Posterior vena cava (tissue), 2 donors: ENCODE data around the gene ITGBL1. TPM values are rescaled to one million over a fixed set of nuclear protein-coding genes. Genes with fewer than 3 reads are reported as not detected.

Experiments
- DNase-seq: peaks from one replicate; pipeline ENCODE4 v3.0.0-alpha.2; 2020; ENCODE audit warnings: low spot score
- intact Hi-C, 2 donors: fragments of 100-400 bp; cut with DNase I; formaldehyde crosslinking; loops; one replicate each; pipeline versions ENCODE4 v1.14.1 to v1.14.2; 2022 to 2023
- total RNA-seq, 2 donors: library from RNA; stranded (reverse); fragmentation: NEBNext Ultra II Directional; extraction: Animal tissue kit (Norgen Biotek cat#: 25700); gene quantifications; one replicate each; pipeline ENCODE4 v1.2.1, GENCODE V29; 2021
- donor health status: DM: yes; HTN: yes; CAD: no.
- donor health status: DM: yes; HTN: yes; CAD: no.

The ITGBL1 gene
- total RNA-seq, 2 donors from 2014 or later = 75.1 to 118 TPM

DNA sequence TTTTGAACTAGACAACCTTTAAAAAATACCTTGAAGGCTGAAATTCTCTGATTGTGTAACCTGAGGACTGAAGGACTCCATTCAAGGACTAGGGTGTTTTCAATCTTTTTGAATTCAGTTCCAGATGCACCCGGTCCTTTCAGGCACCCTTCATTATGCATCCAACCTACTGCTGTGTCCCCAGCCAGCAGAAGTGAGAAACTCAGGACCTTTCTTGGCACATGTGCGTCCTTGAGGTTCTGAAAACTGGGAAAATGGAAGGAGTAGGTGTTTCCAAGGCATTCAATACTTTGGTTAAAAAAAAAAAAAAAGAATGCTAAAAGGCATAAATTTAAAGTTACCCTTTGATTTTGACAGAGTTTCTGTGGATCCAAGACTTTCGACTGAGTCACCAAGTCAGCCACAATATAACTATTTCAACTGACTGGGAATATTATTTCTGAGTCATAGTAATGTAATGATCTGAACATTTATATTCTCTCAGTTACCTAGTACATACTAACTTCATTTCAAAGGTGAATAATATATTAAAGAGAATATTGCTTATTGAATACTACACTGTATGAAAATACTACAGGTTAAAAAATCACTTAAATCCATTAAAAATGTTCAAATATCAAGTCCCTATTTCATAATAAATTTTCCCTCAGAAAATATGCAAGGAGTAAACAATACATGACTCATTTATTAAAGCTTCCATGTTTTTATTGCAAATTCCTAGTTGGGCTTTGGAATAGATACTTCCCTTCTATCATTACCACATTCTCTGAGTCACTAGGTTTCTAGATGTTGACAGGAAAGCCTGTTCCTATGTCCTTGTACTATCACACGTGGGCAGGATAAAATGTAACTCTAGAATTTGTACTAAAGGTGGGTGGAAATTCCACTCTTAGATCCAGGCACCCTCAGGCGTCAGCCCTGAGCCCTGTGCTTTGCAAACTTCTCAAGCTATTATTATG is 2.4 kb upstream of the ITGBL1 start:
- DNase-seq = no peak
- intact Hi-C loops = loop anchor here (10.0 kb wide), 2 partner anchors 55 to 145 kb away; no protein-coding TSS in a partner anchor

DNA sequence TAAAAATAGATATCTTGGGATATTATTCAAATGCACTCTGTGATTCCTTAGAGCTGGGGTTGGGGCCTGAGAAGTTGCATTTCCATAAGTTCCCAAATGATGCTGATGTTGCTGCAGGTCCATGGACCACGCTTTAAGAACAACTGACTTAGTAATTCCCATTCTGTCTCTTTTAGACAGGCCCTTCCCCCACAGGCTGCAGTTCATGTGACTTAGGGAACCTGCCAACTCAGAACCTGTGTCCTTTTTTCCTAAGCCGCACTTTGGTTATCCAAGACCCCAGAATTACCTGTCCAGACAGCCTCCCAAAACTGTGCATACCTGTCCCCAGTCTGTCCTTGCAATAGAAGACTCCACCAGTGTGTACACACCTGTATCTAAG is 1.7 kb upstream of the ITGBL1 start:
- DNase-seq = no peak
- intact Hi-C loops = loop anchor here (10.0 kb wide), 2 partner anchors 56 to 146 kb away; no protein-coding TSS in a partner anchor

DNA sequence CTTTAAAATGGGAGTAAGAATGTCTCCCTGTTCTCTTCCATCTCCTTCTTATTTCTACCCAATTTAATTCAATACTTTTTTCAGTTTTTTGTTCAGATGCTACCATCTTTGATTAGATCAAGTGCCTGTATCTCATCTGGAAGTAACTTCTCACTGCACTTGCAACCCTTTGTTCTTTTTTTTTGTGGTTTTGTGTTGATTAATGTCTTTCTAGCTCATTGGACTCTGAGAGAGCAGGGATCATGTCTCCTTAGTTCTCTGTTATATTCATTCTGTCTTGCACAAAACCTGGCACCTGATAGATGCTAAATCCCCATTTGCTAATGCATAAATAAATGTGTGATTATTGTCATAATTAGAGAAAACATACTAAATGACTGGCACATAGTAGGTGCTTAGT is 834 bp upstream of the ITGBL1 start:
- intact Hi-C loops = loop anchor here (10.0 kb wide), 2 partner anchors 57 to 147 kb away; no protein-coding TSS in a partner anchor
- DNase-seq = no peak

DNA sequence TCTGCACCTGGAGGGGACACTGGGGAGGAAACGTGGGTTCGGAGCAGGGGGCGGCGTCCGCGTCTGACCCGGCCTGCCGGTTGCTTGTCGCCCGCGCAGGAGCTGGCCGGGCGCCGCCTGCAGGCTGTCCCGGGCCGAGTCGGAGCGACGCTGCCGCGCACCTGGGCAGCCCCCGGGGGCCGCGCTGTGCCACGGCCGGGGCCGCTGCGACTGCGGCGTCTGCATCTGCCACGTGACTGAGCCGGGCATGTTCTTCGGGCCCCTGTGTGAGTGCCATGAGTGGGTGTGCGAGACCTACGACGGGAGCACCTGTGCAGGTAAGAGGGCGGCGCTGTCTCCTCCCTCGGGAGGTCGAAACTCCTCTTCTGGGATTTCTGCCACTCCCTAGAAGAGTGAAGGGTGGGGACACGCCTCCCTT is 1.3 kb downstream of the ITGBL1 start:
- intact Hi-C loops = loop anchor here (10.0 kb wide), 2 partner anchors 59 to 149 kb away; no protein-coding TSS in a partner anchor

DNA sequence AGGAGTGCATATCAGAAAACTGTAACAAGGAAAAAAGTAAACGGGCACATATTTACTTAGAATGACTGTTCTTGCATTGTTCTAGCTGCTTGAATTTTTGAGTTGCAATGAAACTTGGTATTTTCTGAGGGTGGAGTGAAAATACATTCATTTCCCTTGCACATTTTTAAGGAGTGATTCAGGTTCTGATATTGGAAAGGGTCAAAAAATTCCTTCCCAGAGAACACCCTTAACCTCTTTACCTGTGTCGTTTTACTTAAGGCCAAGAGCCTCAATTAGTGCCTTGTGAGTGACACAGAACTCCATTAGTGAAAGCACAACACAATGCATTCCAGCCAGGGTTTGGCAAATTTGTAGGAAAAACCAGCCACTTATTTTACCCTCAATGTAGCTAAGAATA is 2.3 kb downstream of the ITGBL1 start:
- intact Hi-C loops = loop anchor here (10.0 kb wide), 2 partner anchors 60 to 150 kb away; no protein-coding TSS in a partner anchor
- DNase-seq = no peak

More for the DNA sequence above, 1.3 kb downstream of the ITGBL1 start:
- DNase-seq = no peak

DNA sequence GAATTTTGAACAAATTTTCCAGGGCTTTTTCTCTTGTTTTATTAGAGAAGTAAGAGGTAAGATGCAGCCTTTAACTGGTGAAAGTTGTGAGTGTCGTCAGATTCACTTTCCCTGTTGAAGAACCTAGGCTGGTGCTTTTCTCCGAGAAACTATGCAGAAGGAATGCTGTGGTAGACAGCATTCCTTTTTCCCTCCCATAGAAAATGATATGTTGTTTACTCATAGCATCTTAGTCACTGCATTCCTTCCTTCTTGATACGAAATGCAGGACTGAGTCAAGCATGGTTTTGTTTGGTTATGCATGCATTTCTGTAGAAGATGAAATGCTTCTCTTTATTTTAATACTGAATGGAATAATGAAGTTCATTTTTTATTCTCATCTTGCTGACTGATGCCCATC is 3.4 kb downstream of the ITGBL1 start:
- intact Hi-C loops = loop anchor here (10.0 kb wide), 2 partner anchors 61 to 151 kb away; no protein-coding TSS in a partner anchor
- no peak for DNase-seq

DNA sequence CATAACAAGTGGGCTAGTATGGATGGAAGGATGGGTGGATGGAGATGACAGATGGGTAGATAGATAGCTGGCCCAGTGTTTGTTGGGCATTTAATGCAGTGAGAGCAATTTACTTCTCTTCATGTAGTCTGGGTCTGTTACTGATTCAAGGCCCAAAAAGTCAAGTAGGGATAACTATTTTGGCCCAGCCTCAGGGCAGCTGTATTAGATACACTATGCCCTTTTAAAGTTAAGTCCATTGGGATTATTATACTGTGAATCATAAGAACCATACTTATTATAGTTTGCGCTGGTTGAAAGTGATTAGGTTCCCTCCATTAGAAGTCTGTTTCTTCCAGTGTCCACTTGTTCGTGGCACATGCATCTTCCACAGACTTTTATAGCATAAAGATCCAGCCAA is 4.7 kb downstream of the ITGBL1 start:
- no peak for DNase-seq
- intact Hi-C loops = loop anchor here (10.0 kb wide), 2 partner anchors 62 to 152 kb away; no protein-coding TSS in a partner anchor

DNA sequence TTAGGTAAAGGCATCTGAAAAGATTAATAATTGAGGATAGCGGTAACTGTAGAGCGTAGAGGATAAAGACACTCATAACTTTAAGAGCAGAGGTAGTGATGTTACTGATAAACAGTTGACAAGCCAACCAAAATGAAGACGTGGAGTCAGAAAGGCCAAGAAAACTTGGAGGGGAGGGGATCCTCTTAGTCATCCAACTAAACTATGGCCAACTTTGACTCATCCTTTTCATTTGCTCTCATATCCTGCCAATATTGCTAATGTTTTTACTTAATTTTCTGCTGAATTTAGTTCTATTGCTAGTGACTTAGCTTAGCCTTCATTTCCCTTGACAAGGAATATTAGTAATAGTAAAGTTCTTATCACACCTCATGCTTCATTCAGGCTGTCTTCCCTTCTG is 13.4 kb downstream of the ITGBL1 start:
- intact Hi-C loops = no loop called here
- no peak for DNase-seq

DNA sequence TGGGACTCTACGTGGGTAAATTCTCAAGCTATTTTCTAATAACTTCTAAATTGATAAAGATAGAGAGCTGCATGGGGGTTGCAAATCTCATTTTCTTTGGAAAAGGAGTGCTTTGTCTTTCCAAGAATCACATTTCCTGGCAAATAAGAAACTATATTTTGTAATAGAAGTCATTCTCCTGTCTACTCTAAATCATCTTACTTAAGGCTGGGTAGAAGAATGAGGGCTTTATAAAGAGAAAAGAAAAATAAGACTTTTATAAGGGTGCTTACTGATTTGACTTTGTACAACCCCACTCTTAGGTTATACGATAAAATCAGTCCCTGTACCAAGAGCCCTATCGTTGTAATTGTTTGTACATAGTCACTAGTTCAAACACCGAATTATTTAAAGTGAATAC is 14.9 kb downstream of the ITGBL1 start:
- no peak for DNase-seq
- intact Hi-C loops = no loop called here

DNA sequence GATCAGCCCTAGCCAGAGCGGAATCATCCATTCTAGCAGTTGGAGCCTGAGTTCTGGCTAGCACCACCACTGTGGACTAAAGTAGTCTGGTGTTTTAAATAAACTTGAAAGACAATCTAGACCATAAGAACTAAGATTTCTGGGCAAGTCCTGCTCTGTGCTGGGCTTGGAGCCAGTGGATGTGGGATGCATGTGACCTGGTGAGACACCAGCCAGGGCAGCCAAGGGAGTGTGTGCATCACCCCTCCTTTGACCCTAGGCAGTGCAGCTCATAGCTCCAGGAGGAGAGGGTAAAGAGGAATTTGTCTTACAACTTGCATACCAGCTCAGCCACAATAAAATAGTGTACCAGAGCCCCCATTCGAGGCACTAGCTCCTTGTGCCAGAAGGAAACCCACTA is 21.0 kb downstream of the ITGBL1 start:
- peak; percentile 90 for DNase-seq
- intact Hi-C loops = loop anchor here in 1 of 2 donors (10.0 kb wide), 1 partner anchor 329 kb away; no protein-coding TSS in a partner anchor

DNA sequence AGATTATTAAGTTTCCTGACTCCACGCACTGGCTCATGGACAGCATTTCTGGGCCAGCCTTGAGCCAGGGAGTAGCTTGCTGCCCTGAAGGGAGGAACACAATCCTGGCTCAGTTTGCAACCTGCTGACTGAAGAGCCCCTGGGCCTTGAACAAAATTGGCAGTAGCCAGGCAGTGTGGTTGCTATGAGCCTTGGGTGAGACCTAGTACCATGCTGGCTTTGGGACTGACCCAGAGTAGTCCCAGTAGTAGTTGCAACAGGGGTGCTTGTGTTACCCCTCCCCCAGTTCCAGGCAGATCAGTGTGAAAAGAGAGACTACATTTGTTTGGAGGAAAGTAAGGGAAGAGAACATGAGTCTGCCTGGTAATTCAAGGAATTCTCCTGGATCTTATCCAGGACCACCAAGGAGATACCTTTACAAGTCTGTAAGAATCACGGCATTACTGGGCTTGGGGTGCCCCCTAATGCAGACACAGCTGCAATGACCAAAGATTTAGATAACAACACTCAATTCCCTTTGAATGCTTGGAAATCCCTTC is 22.0 kb downstream of the ITGBL1 start:
- DNase-seq = no peak
- intact Hi-C loops = loop anchor here in 1 of 2 donors (10.0 kb wide), 1 partner anchor 330 kb away; no protein-coding TSS in a partner anchor

DNA sequence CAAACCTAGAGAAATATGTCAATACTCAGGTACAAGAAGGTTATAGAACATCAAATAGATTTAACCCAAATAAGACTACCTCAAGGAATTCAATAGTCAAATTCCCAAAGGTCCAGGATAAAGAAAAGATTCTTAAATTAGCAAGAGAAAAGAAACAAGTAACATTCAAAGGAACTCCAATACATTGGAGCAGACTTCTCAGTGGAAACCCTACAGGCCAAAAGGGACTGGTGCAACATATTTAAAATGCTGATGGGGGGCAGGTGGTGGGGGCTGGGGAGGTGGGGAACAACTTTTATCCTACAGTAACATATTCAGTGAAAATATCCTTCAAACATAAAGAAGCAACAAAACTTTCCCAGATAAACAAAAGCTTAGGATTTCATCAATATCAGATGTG is 23.1 kb downstream of the ITGBL1 start:
- intact Hi-C loops = loop anchor here in 1 of 2 donors (10.0 kb wide), 1 partner anchor 331 kb away; no protein-coding TSS in a partner anchor

DNA sequence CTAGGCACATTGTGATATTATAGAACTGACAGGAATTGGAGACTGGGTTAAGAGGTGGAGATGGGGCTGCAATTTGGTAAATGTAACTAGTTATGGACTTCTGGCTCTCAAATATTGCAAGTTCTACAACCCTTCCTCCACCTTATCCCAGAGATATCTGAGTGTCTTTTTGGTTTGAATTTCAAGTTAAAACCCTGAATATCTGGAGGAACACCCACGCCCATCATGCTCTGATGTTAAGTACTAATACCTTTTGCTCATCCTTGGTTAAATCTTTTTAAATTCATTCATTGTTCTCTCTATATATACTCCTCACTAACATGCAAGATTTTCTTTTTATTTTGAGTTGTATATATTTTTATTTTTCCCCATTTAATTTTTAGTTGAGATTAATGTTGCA is 28.9 kb downstream of the ITGBL1 start:
- intact Hi-C loops = no loop called here
- no peak for DNase-seq

More for the DNA sequence above, 23.1 kb downstream of the ITGBL1 start:
- DNase-seq = no peak

DNA sequence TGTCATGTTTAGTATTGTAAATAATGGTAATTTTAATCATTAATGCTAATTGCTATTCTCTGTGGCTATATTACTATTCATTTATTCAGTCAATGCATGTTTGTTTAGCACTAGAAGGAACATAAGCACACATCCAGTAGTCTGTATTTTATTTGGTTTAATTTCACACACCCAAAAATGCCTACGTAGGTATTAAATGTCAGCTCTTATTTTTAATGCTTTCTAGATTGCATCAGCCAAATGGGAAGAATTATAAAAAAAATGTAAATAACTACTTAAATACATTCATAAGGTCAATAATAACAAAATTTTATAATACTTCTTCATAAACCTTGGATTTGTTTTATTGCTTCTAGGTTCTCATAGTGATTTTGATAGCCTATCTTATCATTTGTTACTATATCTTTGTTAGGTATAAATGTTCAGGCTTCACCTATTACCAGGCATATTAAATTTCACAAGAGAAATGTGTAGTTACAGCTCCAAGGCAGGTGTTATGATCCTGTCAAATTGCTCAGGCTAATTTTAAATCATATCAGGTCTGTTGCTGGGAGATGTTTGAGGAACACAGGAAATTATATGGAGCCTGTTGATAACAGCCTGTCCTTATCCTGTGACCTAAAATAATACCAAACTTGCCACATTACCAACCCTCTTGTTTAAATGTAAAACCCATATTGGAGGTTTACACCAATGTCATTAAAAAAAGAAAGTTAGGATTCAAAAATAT is 34.4 kb downstream of the ITGBL1 start:
- intact Hi-C loops = no loop called here

DNA sequence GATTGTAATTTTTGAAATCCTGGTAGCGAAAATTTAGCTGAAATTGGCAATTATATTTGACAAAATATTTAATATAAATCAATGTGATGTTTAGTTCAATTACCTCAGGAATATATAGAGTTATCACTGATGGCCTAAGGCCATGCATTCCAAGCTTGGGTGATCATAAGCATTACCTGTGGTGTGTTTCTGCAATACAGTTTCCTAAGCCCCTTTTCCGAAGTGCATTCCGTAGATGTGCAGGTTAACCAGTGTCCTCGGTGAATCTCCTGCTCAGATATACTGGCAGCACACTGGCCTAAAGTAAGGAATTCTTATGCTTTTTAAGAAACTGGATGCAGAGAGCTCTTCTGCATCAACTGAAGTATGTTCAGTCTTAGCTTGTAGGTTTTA is 35.0 kb downstream of the ITGBL1 start:
- no peak for DNase-seq
- intact Hi-C loops = no loop called here

More for the DNA sequence above, 34.4 kb downstream of the ITGBL1 start:
- DNase-seq = no peak

DNA sequence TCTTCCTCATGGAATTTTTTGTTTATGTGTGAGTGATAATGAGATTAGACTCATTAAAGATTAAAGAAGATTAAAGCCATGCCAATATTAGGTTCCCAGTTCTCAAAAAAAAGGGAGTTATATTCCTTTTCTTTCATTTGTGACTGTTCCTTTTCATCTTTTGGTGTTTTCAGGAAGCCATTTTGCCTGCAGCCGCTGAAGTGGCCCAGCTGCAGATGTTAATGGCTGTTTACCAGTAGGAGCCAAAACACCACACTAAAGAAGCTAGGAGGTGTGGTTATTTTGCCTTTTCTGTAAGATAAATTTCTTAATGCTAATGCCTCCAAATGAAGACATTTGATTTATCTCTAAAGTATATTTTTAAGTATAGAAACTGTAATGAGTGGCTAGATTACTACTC is 36.3 kb downstream of the ITGBL1 start:
- DNase-seq = no peak
- intact Hi-C loops = no loop called here

DNA sequence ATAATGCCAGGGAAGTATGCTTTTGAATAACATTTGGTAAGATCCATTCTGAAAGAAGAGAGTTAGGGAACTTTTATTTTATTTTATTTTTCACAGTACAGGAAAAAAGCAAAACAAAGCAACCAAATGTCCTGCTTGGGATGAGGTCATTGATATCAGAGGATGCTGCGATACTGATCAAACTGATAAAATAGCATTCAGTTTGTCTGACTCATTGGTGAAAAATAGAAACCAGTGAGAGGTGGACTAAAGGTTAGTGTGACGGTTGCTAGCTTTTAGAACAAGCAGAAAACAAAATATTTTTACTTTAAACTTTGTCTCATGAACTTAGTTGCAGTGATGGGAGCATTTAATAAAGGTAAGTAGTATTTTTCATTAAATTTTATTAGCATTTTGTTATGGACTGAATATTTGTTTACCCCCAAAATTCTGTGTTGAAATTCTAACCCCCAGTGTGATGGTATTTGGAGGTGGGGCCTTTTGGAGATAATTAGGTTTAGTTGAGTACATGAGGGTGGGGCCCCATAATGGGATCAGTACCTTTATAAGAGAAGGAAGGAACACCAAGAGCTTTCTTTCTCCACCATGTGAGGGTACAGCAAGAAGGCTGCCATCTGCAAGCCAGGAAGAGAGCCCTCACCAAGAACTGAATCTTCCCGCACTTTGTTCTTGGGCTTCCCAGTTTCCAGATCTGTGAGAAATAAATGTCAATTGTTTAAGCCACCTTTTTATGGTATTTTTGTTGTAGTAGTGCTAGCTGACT is 37.3 kb downstream of the ITGBL1 start:
- intact Hi-C loops = no loop called here
- no peak for DNase-seq

DNA sequence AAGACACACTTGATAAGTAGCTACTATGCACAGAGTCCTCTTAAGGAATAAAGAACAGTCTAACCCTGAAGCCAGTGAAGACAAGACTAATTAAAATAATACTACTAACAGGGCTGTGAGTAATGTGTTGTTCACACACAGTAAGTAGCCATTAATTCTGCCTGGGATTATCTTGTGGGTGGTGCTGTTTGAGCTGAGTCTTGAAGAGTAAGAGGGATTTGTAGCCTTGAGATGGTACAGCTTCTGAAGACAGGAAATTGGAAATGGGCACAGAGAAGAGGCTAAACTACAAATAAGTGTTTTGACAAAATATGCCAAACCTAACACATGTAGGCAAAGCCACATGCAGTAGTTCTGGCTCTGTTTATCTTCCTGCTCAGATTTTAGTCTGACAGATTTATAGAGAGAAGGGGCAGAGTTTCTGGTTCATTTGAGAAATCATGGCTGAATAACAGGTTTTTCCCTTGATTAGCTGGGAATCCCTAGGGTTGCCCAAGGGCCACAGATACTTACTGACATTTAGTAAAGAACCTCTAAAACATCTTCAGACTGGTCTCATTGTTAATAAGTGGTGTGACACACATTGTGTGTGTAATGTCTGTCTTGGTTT is 38.0 kb downstream of the ITGBL1 start:
- intact Hi-C loops = no loop called here
- no peak for DNase-seq
